Endodermal cell (in vitro differentiated cells): Measurements from ENCODE around the gene HOXD8. TPM values are rescaled to one million over a fixed set of nuclear protein-coding genes. Genes with fewer than 3 reads are reported as not detected.
A peak's percentile ranks its signal among the peaks of the same experiment; 100 is the strongest.

Experiments
- DNase-seq: peaks from one replicate; pipeline ENCODE4 v3.0.0-alpha.2; 2017
- H3K27ac ChIP-seq: 2 replicates; pipeline ENCODE4 v1.5.1; 2013; ENCODE audit warnings: mild to moderate bottlenecking, low read depth, low read length, moderate library complexity
- H3K27me3 ChIP-seq: 2 replicates; pipeline ENCODE4 v1.6.1; 2013; ENCODE audit warnings: mild to moderate bottlenecking, low read length, moderate library complexity; ENCODE audit not compliant: insufficient read depth, control insufficient read depth, poor library complexity, severe bottlenecking
- H3K36me3 ChIP-seq: 2 replicates; pipeline ENCODE4 v1.7.0; 2013; ENCODE audit warnings: mild to moderate bottlenecking, low read length, moderate library complexity; ENCODE audit not compliant: control insufficient read depth, insufficient read depth
- H3K4me1 ChIP-seq: one replicate; pipeline ENCODE4 v1.7.0; 2013; ENCODE audit warnings: low read length; ENCODE audit not compliant: control insufficient read depth, insufficient read depth
- H3K4me3 ChIP-seq: 2 replicates; pipeline ENCODE4 v1.5.1; 2013; ENCODE audit warnings: mild to moderate bottlenecking, low read length, moderate library complexity
- H3K9ac ChIP-seq: 2 replicates; pipeline ENCODE4 v1.6.1; 2013; ENCODE audit warnings: mild to moderate bottlenecking, low read length, moderate library complexity; ENCODE audit not compliant: poor library complexity, severe bottlenecking; ENCODE audit errors: extremely low read depth
- H3K9me3 ChIP-seq: 2 replicates; pipeline ENCODE4 v1.6.1; 2013; ENCODE audit warnings: mild to moderate bottlenecking, low read length, moderate library complexity; ENCODE audit not compliant: control insufficient read depth
- H3K27ac Mint-ChIP-seq: 2 replicates; pipeline ENCODE4 v1.8.0; 2020; ENCODE audit warnings: mixed read lengths
- H3K27me3 Mint-ChIP-seq: 2 replicates; pipeline ENCODE4 v1.8.0; 2021; ENCODE audit warnings: mild to moderate bottlenecking, mixed read lengths; ENCODE audit not compliant: insufficient read depth
- H3K36me3 Mint-ChIP-seq: 2 replicates; pipeline ENCODE4 v1.8.0; 2020; ENCODE audit warnings: low read depth, mixed read lengths
- H3K4me1 Mint-ChIP-seq: 2 replicates; pipeline ENCODE4 v1.8.0; 2020; ENCODE audit warnings: mixed read lengths
- H3K4me3 Mint-ChIP-seq: 2 replicates; pipeline ENCODE4 v1.8.0; 2020; ENCODE audit warnings: mild to moderate bottlenecking, moderate library complexity, mixed read lengths
- H3K9me3 Mint-ChIP-seq: 2 replicates; pipeline ENCODE4 v1.8.0; 2020; ENCODE audit warnings: mild to moderate bottlenecking, mixed read lengths
- CTCF ChIP-seq: fragments of 200-600 bp; sonication (generic); conservative IDR thresholded peaks from 2 replicates; pipeline ENCODE4 v1.5.0; 2021; ENCODE audit warnings: antibody characterized with exemption, mild to moderate bottlenecking
- WGBS, 2 experiments: methylation state at CpG; one replicate each; pipeline versions ENCODE4 v1.1.5 to v1.1.7; 2013; ENCODE audit warnings: missing lambda C conversion rate in 2 of 2, mixed read lengths in 1 of 2; ENCODE audit not compliant: insufficient coverage in 1 of 2, insufficient read length in 1 of 2; 5-methylcytosine and 5-hydroxymethylcytosine counted together
- total RNA-seq, 2 donors: library from RNA; stranded (reverse); fragmentation: NEBNext Ultra II Directional in 1 of 2; extraction: Animal tissue kit (Norgen Biotek cat#: 25700) in 1 of 2; gene quantifications; 2 replicates in 1 of 2; 3 replicates in 1 of 2; pipeline ENCODE4 v1.2.1, GENCODE V29; 2021

The HOXD8 gene
- total RNA-seq, 2 donors from 2014 or later = not detected

- no peak for TF ChIP-seq CTCF
- Mint-ChIP-seq H3K4me3 (peak overlapping the region; percentile 41), H3K9me3 (no peaks in the 10 kb centered on the region), H3K4me1 (peaks cover 32% of the 10 kb centered on the region), H3K36me3 (no peaks in the 10 kb centered on the region), H3K27me3 (peaks cover 95% of the 10 kb centered on the region), H3K27ac (no peak overlapping the region)
- no peaks in the 10 kb centered on the region for H3K36me3 ChIP-seq
- peak; percentile 56 for DNase-seq
- no peak overlapping the region for H3K27ac ChIP-seq
- H3K9ac ChIP-seq = no peak overlapping the region
- peaks cover 99% of the 10 kb centered on the region for H3K27me3 ChIP-seq
- no peaks in the 10 kb centered on the region for H3K4me1 ChIP-seq
- no peaks in the 10 kb centered on the region for H3K9me3 ChIP-seq
- WGBS, 2 experiments = 2 to 3% methylated on average over 7 to 13 of the region's 17 CpGs
- peak overlapping the region; percentile 27 for H3K4me3 ChIP-seq
Measured at GRCh38 chr2:176103742-176104315, 25.7 kb upstream of the HOXD8 start.

- no peak overlapping the region for H3K9ac ChIP-seq
- TF ChIP-seq CTCF = no peak
- H3K4me1 ChIP-seq = no peaks in the 10 kb centered on the region
- no peaks in the 10 kb centered on the region for H3K9me3 ChIP-seq
- H3K9me3 Mint-ChIP-seq = no peaks in the 10 kb centered on the region
- no peaks in the 10 kb centered on the region for H3K36me3 ChIP-seq
- H3K27ac ChIP-seq = no peak overlapping the region
- DNase-seq = peak; percentile 76
- no peak overlapping the region for H3K27ac Mint-ChIP-seq
- 2% methylated on average over 10 to 56 of the region's 56 CpGs for WGBS, 2 experiments
- peaks cover 28% of the 10 kb centered on the region for H3K4me1 Mint-ChIP-seq
- no peaks in the 10 kb centered on the region for H3K36me3 Mint-ChIP-seq
- peaks cover 95% of the 10 kb centered on the region for H3K27me3 Mint-ChIP-seq
- H3K4me3 Mint-ChIP-seq = peak overlapping the region; percentile 41
- peaks cover 99% of the 10 kb centered on the region for H3K27me3 ChIP-seq
- peak overlapping the region; percentile 27 for H3K4me3 ChIP-seq
Measured at GRCh38 chr2:176104316-176105077, 25.0 kb upstream of the HOXD8 start.

DNA sequence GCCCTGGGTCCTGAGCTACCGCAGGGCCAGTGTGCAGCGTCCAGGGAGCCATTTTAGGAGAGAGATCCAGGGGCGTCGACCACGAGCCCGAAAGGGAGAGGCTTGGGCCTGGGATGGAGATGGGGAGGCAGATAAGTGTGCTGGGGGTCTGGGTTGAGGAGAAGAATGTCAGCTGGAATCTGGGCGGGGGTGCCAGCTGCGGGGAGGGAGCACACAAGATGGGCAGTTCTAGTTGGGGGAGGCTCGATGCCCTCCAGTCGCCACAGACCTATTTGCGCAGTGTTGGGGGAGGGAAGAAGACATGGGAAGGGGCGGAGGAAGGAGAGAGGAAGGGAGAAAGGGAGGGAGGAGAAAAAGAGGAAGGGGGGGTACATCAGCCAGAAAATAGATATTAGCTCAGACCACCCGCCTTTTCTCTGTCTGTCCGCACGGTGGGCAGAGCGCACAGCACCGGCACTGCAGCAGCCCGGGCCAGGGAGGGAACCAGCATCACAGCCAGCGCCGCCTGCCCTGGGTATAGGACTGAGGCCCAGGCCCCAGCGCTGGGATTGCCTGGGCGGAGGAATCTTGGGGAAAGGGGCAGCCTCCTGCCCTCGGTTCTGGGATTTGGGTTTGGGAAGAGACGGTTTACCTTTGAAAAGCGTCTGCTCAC lies 24.3 kb upstream of the HOXD8 start:
- H3K4me1 ChIP-seq = no peaks in the 10 kb centered on the region
- H3K27ac ChIP-seq = no peak overlapping the region
- WGBS, 2 experiments = 4 to 6% methylated on average over 15 to 25 of the region's 25 CpGs

More for the DNA sequence above, 24.3 kb upstream of the HOXD8 start:
- Histone ChIP-seq H3K9me3 (no peaks in the 10 kb centered on the region), H3K27me3 (peaks cover 99% of the 10 kb centered on the region), H3K36me3 (no peaks in the 10 kb centered on the region), H3K9ac (no peak overlapping the region), H3K4me3 (peak overlapping the region; percentile 27)
- Mint-ChIP-seq H3K9me3 (no peaks in the 10 kb centered on the region), H3K4me1 (peaks cover 26% of the 10 kb centered on the region), H3K36me3 (no peaks in the 10 kb centered on the region), H3K27ac (no peak overlapping the region), H3K4me3 (peak overlapping the region; percentile 41), H3K27me3 (peaks cover 95% of the 10 kb centered on the region)
- peak; percentile 79 for DNase-seq
- TF ChIP-seq CTCF = no peak
